Breast epithelium (tissue), 4 donors: ENCODE measurements around the gene FBLN2. TPM values are rescaled to one million over a fixed set of nuclear protein-coding genes. Genes with fewer than 3 reads are reported as not detected.

Experiments
- DNase-seq, 2 donors: peaks; one replicate each; pipeline ENCODE4 v3.0.0-alpha.2; 2019; ENCODE audit warnings: low spot score in 2 of 2
- H3K27ac ChIP-seq, 2 donors: fragments of 200-600 bp; sonication (generic) in 1 of 2; one replicate each; pipeline ENCODE4 v1.5.1; 2016 to 2019; ENCODE audit warnings: mild to moderate bottlenecking in 1 of 2
- H3K27me3 ChIP-seq, 2 donors: fragments of 200-600 bp; sonication (generic) in 1 of 2; one replicate each; pipeline versions ENCODE4 v1.5.1 to v1.6.0; 2017 to 2019; ENCODE audit warnings: control low read depth in 1 of 2, mild to moderate bottlenecking in 1 of 2
- H3K36me3 ChIP-seq: fragments of 200-600 bp; one replicate; pipeline ENCODE4 v1.5.1; 2019
- H3K4me1 ChIP-seq, 2 donors: fragments of 200-600 bp; sonication (generic); one replicate each; pipeline ENCODE4 v1.5.1; 2016 to 2019; ENCODE audit warnings: control low read depth in 1 of 2
- H3K4me3 ChIP-seq, 3 donors: fragments of 200-600 bp; sonication (generic); 1 replicate in 2 of 3; 2 replicates in 1 of 3; pipeline ENCODE4 v1.5.1; 2016 to 2019; ENCODE audit warnings: mild to moderate bottlenecking in 3 of 3, moderate library complexity in 2 of 3
- H3K9me3 ChIP-seq, 2 donors: fragments of 200-600 bp; sonication (generic) in 1 of 2; one replicate each; pipeline ENCODE4 v1.5.1; 2016 to 2019; ENCODE audit warnings: control low read depth in 1 of 2
- CTCF ChIP-seq, 3 donors: fragments of 450-650 bp; IDR thresholded peaks; one replicate each; pipeline ENCODE4 v1.5.1; 2016 to 2017; ENCODE audit warnings: antibody characterized with exemption in 3 of 3, mild to moderate bottlenecking in 3 of 3, moderate library complexity in 3 of 3
- POLR2A ChIP-seq: fragments of 450-650 bp; IDR thresholded peaks from one replicate; pipeline ENCODE4 v1.6.1; 2016; ENCODE audit warnings: antibody characterized with exemption, mild to moderate bottlenecking, moderate library complexity
- POLR2AphosphoS5 ChIP-seq, 3 donors: sonication (generic); formaldehyde crosslinking; IDR thresholded peaks; one replicate each; pipeline ENCODE4 v1.6.1; 2017; ENCODE audit warnings: antibody characterized with exemption in 3 of 3
- intact Hi-C: fragments of 100-400 bp; cut with DNase I; formaldehyde crosslinking; loops from one replicate; pipeline ENCODE4 v1.15.1; 2023; ENCODE audit warnings: low total_unique reads
- total RNA-seq, 3 donors: library from RNA; depleted of rRNA; stranded (reverse); fragments of >200 nt; gene quantifications; one replicate each; pipeline ENCODE4 v1.1.0, GENCODE V29; 2016

FBLN2 gene
- total RNA-seq, 3 donors from 2014 or later: 43.5 to 663 (median 81.3) TPM

DNA sequence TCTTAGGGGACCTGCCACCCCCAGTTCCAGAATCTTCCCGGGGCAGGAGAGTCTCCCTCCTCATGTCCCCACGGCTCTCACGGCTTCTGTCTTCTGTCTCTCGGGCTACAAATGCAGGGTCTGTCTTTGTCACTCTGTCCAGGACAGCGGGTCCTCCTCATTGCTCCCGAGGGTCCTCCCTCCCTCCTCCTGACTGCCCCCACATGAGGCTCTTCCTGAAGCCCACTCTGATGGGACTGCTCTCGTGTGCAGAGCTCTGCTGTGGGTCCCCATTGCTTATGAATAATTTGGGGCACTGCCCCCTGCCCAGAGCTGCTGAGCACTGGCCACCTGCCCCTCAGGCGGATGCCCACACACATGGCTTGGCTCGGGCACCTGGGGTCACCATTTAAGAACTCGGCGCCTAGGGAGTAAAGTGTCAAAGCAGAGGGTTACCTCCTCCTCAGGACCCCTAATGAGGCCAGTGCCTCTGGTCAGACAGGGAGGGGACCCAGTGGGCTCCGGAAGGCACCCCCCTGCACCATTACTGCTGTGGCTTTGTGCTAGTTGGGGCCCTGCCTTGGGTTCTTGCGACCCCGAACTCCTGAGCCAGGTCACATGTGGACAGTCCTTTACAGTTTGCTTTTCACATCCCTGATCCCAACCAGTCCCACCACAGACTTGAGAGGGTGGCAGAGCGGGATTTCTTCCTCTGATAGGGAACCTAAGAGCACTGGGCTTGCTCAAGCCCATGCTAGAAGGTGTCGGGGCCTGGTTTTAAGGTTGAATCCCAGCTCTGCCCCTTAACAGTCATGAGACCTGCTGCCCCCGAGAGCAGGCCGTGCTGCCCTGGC lies 46.8 kb upstream of the FBLN2 start:
- Histone ChIP-seq H3K4me1 (no peaks in the 10 kb centered on the region), H3K27ac (no peak overlapping the region), H3K36me3 (no peaks in the 10 kb centered on the region), H3K4me3 (no peak overlapping the region), H3K27me3 (no peaks in the 10 kb centered on the region), H3K9me3 (no peaks in the 10 kb centered on the region)
- intact Hi-C loops: loop anchor here (5.0 kb wide), 1 partner anchor 145 kb away; no protein-coding TSS in a partner anchor
- DNase-seq: no peak
- no peak for TF ChIP-seq POLR2AphosphoS5 (IDR thresholded peaks at IDR 0.05)

GRCh38 chr3:13502791-13503060 lies 46.2 kb upstream of the FBLN2 start:
- no peak for DNase-seq
- Histone ChIP-seq H3K27me3 (no peaks in the 10 kb centered on the region), H3K27ac (no peak overlapping the region), H3K9me3 (no peaks in the 10 kb centered on the region), H3K4me3 (no peak overlapping the region), H3K36me3 (no peaks in the 10 kb centered on the region), H3K4me1 (peaks cover 0 to 4% of the 10 kb centered on the region in 2 donors)
- intact Hi-C loops: loop anchor here (5.0 kb wide), 1 partner anchor 145 kb away; no protein-coding TSS in a partner anchor
- TF ChIP-seq CTCF (IDR thresholded peaks at IDR 0.05) (no peak), POLR2A (no peak), POLR2AphosphoS5 (IDR thresholded peaks at IDR 0.05) (no peak)

GRCh38 chr3:13504161-13504831 lies 44.6 kb upstream of the FBLN2 start:
- intact Hi-C loops: loop anchor here (5.0 kb wide), 1 partner anchor 143 kb away; no protein-coding TSS in a partner anchor
- Histone ChIP-seq H3K36me3 (no peaks in the 10 kb centered on the region), H3K9me3 (no peaks in the 10 kb centered on the region), H3K4me3 (no peak overlapping the region), H3K4me1 (peaks cover 0 to 9% of the 10 kb centered on the region in 2 donors), H3K27me3 (no peaks in the 10 kb centered on the region), H3K27ac (no peak overlapping the region)
- DNase-seq: no peak
- TF ChIP-seq POLR2A: no peak
- TF ChIP-seq POLR2AphosphoS5 (IDR thresholded peaks at IDR 0.05): no peak
- TF ChIP-seq CTCF (IDR thresholded peaks at IDR 0.05): no peak

GRCh38 chr3:13505147-13506130 lies 43.5 kb upstream of the FBLN2 start:
- Histone ChIP-seq H3K27me3 (no peaks in the 10 kb centered on the region), H3K4me3 (no peak overlapping the region), H3K4me1 (peaks cover 0 to 9% of the 10 kb centered on the region in 2 donors), H3K36me3 (no peaks in the 10 kb centered on the region), H3K27ac (no peak overlapping the region), H3K9me3 (no peaks in the 10 kb centered on the region)
- intact Hi-C loops: no loop called here
- TF ChIP-seq POLR2AphosphoS5 (IDR thresholded peaks at IDR 0.05): no peak
- no peak for TF ChIP-seq POLR2A
- no peak for TF ChIP-seq CTCF (IDR thresholded peaks at IDR 0.05)
- no peak for DNase-seq

DNA sequence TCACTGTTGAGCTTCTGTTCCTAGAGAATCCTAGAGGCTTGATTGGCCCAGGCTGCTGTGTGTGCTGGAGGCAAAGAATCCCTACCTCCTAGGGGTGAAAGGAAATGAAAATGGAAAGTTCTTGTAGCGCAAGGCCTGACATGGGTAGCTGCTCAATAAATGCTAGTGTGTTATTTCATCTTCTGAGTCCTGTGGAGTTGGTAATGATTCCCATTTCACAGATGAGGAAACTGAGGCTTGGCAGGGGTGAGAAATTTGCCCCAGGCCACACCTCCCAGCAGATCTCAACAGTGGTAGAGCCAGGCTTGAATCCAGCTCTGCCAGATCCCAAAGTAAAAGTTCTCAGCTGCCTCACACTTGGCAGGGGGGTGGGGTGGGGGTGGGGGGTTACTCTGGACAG lies 42.7 kb upstream of the FBLN2 start:
- H3K36me3 ChIP-seq: no peaks in the 10 kb centered on the region
- no peak overlapping the region for H3K27ac ChIP-seq
- DNase-seq: no peak
- TF ChIP-seq POLR2A: no peak
- no peak for TF ChIP-seq POLR2AphosphoS5 (IDR thresholded peaks at IDR 0.05)
- no peak for TF ChIP-seq CTCF (IDR thresholded peaks at IDR 0.05)
- no peaks in the 10 kb centered on the region for H3K27me3 ChIP-seq
- intact Hi-C loops: no loop called here
- no peak overlapping the region for H3K4me3 ChIP-seq
- H3K9me3 ChIP-seq: no peaks in the 10 kb centered on the region
- H3K4me1 ChIP-seq: peaks cover 0 to 9% of the 10 kb centered on the region in 2 donors
